GM12878 (cell line): ENCODE results near the gene TUBA4B. TPM values are rescaled to one million over a fixed set of nuclear protein-coding genes. Genes with fewer than 3 reads are reported as not detected.

Source experiments
- ATAC-seq: fragments of 200-7000 bp; cut with Tn5 transposase; 3 replicates; pipeline ENCODE4 v1.9.1; 2020; ENCODE audit warnings: mild to moderate bottlenecking, moderate library complexity
- BruUV-seq: library from RNA; stranded (reverse); fragments of 400-500 nt; replicated peaks from 2 replicates; lab custom pipeline; 2021; lab: Mats Ljungman, UMichigan
- CTCF ChIA-PET: fragments of 300-600 bp; sonication (Branson Sonifier 250); formaldehyde crosslinking; extraction: SDS; loops from one replicate; lab custom pipeline; 2021; ENCODE audit warnings: inconsistent platforms; lab: Yijun Ruan, JAX
- POLR2A ChIA-PET: fragments of 350-600 bp; formaldehyde crosslinking; extraction: SDS; loops from one replicate; lab custom pipeline; 2021; ENCODE audit warnings: inconsistent platforms; lab: Charles Lee
- RAD21 ChIA-PET: fragments of 300-600 bp; sonication (Branson Sonifier 250); formaldehyde crosslinking; loops from one replicate; lab custom pipeline; 2023; ENCODE audit warnings: antibody characterized with exemption; ENCODE audit not compliant: unreplicated experiment; lab: Charles Lee
- SMC1A ChIA-PET: fragments of 300-600 bp; sonication (Branson Sonifier 250); formaldehyde crosslinking; loops from one replicate; lab custom pipeline; 2023; ENCODE audit not compliant: unreplicated experiment, uncharacterized antibody; lab: Charles Lee
- DNase-seq: peaks from one replicate; pipeline ENCODE4 v3.0.0-alpha.2; 2011; ENCODE audit warnings: low read depth, low spot score
- FAIRE-seq: peaks from 3 replicates; lab custom pipeline; 2011; peaks lifted over from hg19 to GRCh38; lab: Jason Lieb, UNC
- H2AFZ ChIP-seq: 2 replicates; pipeline ENCODE4 v1.6.0; 2011; ENCODE audit warnings: low read depth, low read length, control low read depth; ENCODE audit not compliant: control insufficient read depth
- H3K27ac ChIP-seq: 2 replicates; pipeline ENCODE4 v1.5.1; 2011; ENCODE audit warnings: control low read depth; ENCODE audit not compliant: control insufficient read depth, insufficient read depth
- H3K27me3 ChIP-seq, 2 experiments: replicated peaks in 1 of 2; 2 replicates each; pipeline versions ENCODE4 v1.6.0 to v1.6.1; 2011; ENCODE audit warnings: low read length in 1 of 2; ENCODE audit not compliant: control insufficient read depth in 2 of 2, insufficient read depth in 2 of 2
- H3K36me3 ChIP-seq, 2 experiments: 2 replicates each; pipeline ENCODE4 v1.5.1; 2011; ENCODE audit warnings: low read length in 1 of 2; ENCODE audit not compliant: control insufficient read depth in 2 of 2, insufficient read depth in 2 of 2
- H3K4me1 ChIP-seq: 2 replicates; pipeline ENCODE4 v1.6.1; 2011; ENCODE audit warnings: mild to moderate bottlenecking, low read length, moderate library complexity, mixed read lengths; ENCODE audit not compliant: control insufficient read depth, insufficient read depth
- H3K4me2 ChIP-seq: 2 replicates; pipeline ENCODE4 v1.6.0; 2011; ENCODE audit warnings: control low read depth; ENCODE audit not compliant: control insufficient read depth, insufficient read depth
- H3K4me3 ChIP-seq: fragments of 200-600 bp; sonication (generic); 2 replicates; pipeline ENCODE4 v1.5.1; 2016
- H3K79me2 ChIP-seq: 2 replicates; pipeline ENCODE4 v1.6.0; 2011; ENCODE audit warnings: low read length; ENCODE audit not compliant: control insufficient read depth, insufficient read depth
- H3K9ac ChIP-seq: 2 replicates; pipeline ENCODE4 v1.8.0; 2011; ENCODE audit warnings: low read length, control low read depth, mixed read lengths; ENCODE audit not compliant: control insufficient read depth, insufficient read depth
- H3K9me3 ChIP-seq: replicated peaks from 3 replicates; pipeline ENCODE4 v1.5.1; 2011; ENCODE audit warnings: mild to moderate bottlenecking, low read length; ENCODE audit not compliant: control insufficient read depth, insufficient read depth
- H4K20me1 ChIP-seq: 2 replicates; pipeline ENCODE4 v1.6.0; 2011; ENCODE audit not compliant: control insufficient read depth, insufficient read depth
- ATF7 ChIP-seq: fragments of 450-650 bp; IDR thresholded peaks from 2 replicates; pipeline ENCODE4 v1.6.1; 2016; ENCODE audit warnings: low read depth, mild to moderate bottlenecking
- CREB1 ChIP-seq: IDR thresholded peaks from 2 replicates; pipeline ENCODE4 v1.6.1; 2012; ENCODE audit warnings: low read depth, mild to moderate bottlenecking, inconsistent platforms
- JUND ChIP-seq: IDR thresholded peaks from 2 replicates; pipeline ENCODE4 v1.6.1; 2012; ENCODE audit warnings: low read depth, mild to moderate bottlenecking, low read length, improper control_type of control experiment, moderate library complexity
- KLF5 ChIP-seq: fragments of 450-650 bp; IDR thresholded peaks from 2 replicates; pipeline ENCODE4 v1.6.1; 2014; ENCODE audit warnings: mild to moderate bottlenecking; ENCODE audit not compliant: partially characterized antibody
- MYB ChIP-seq: fragments of 150-350 bp; IDR thresholded peaks from 2 replicates; pipeline ENCODE4 v1.6.1; 2014; ENCODE audit warnings: mild to moderate bottlenecking, low read depth, low read length, borderline replicate concordance
- PML ChIP-seq: IDR thresholded peaks from 2 replicates; pipeline ENCODE4 v1.6.1; 2012; ENCODE audit warnings: low read length, inconsistent platforms
- POU2F2 ChIP-seq: IDR thresholded peaks from 3 replicates; pipeline ENCODE4 v1.6.1; 2011; ENCODE audit warnings: low read depth, mild to moderate bottlenecking, low read length, borderline replicate concordance
- RAD51 ChIP-seq: fragments of 450-650 bp; IDR thresholded peaks from 2 replicates; pipeline ENCODE4 v1.6.1; 2016; ENCODE audit warnings: moderate library complexity, mild to moderate bottlenecking, inconsistent platforms
- SIN3A ChIP-seq: IDR thresholded peaks from 2 replicates; pipeline ENCODE4 v1.6.1; 2012; ENCODE audit warnings: low read depth, low read length, improper control_type of control experiment
- SMARCA5 ChIP-seq: fragments of 450-650 bp; IDR thresholded peaks from 2 replicates; pipeline ENCODE4 v1.6.1; 2017; ENCODE audit warnings: mild to moderate bottlenecking
- SMC3 ChIP-seq: IDR thresholded peaks from 2 replicates; pipeline ENCODE4 v1.6.1; 2011; ENCODE audit warnings: low read length, improper control_type of control experiment, borderline replicate concordance
- ZBTB40 ChIP-seq: fragments of 450-650 bp; IDR thresholded peaks from 2 replicates; pipeline ENCODE4 v1.6.1; 2016; ENCODE audit warnings: mild to moderate bottlenecking, moderate library complexity, borderline replicate concordance
- ZNF384 ChIP-seq: IDR thresholded peaks from 2 replicates; pipeline ENCODE4 v1.6.1; 2012; ENCODE audit warnings: low read depth, mild to moderate bottlenecking, low read length, improper control_type of control experiment, borderline replicate concordance
- WGBS: methylation state at CpG from one replicate; pipeline ENCODE4 v1.1.6; 2016; ENCODE audit warnings: low lambda C conversion rate; ENCODE audit not compliant: insufficient replicate concordance, insufficient coverage; ENCODE audit errors: missing lambda C conversion rate; 5-methylcytosine and 5-hydroxymethylcytosine counted together
- in situ Hi-C: fragments of 300-500 bp; cut with MboI; formaldehyde crosslinking; loops from 9 replicates; pipeline ENCODE4 v1.14.3; 2018; ENCODE audit warnings: mixed read lengths
- intact Hi-C: fragments of 100-400 bp; cut with micrococcal nuclease; formaldehyde crosslinking; loops from one replicate; pipeline ENCODE4 v1.14.2; 2022; ENCODE audit not compliant: unreplicated experiment
- polyA plus RNA-seq, 11 experiments: library from polyadenylated mRNA; depleted of rRNA in 4 of 11; unstranded in 6 of 11; stranded (reverse) in 5 of 11; fragments of >200 nt; fragmentation: Nextera tagmentation in 4 of 11; fragmentation: Illumina TruSeq in 1 of 11; extraction: Ambion mirVana in 4 of 11; extraction: Trizol in 1 of 11; gene quantifications; 1 replicate in 1 of 11; 2 replicates in 10 of 11; pipeline versions ENCODE4 v1.2.1 to v1.2.3, GENCODE V29; 2011 to 2016; ENCODE audit warnings: inconsistent platforms in 2 of 11, missing spikeins in 2 of 11, low read depth in 1 of 11
- total RNA-seq, 4 experiments: library from RNA; depleted of rRNA in 3 of 4; stranded (reverse); fragments of >200 nt in 3 of 4; fragmentation: Illumina TruSeq in 1 of 4; extraction: Trizol in 1 of 4; gene quantifications; 2 replicates each; pipeline versions ENCODE4 v1.2.1 to v1.2.3, GENCODE V29; 2013 to 2021

Gene TUBA4B
- total and polyA plus RNA-seq, 10 of the 15 experiments (the other 5 are each of a cell fraction or from before 2014, with no cell fraction given), result 0.07 TPM; not detected in 9

- Histone ChIP-seq H2AFZ (no peak overlapping the region), H3K4me3 (no peak overlapping the region), H3K27ac (no peak overlapping the region), H3K79me2 (peaks cover 14% of the 10 kb centered on the region), H3K9ac (no peak overlapping the region), H4K20me1 (no peaks in the 10 kb centered on the region; the same call in 1 of the 2 replicates), H3K36me3 (peaks cover 14 to 27% of the 10 kb centered on the region in 2 experiments), H3K4me1 (peaks cover 15% of the 10 kb centered on the region), H3K9me3 (no peaks in the 10 kb centered on the region), H3K4me2 (no peak overlapping the region), H3K27me3 (no peaks in the 10 kb centered on the region)
- CTCF ChIA-PET, result no interaction called here
- no peak for TF ChIP-seq SMC3
- SMC1A ChIA-PET, result interaction anchor here (1.3 kb wide), 1 partner anchor 23 kb away, joined by 5 read pairs; the partner anchor contains the start of genes GLB1L and STK16
- no TSS peak for BruUV-seq
- intact Hi-C loops, result no loop called here
- WGBS, result 88% methylated on average over 15 of the region's 16 CpGs
- FAIRE-seq (no peak), ATAC-seq (no peak), DNase-seq (no peak)
- RAD21 ChIA-PET, result no interaction called here
- in situ Hi-C loops, result no loop called here
- POLR2A ChIA-PET, result interaction anchor here (0.9 kb wide), 1 partner anchor 27 kb away, joined by 3 read pairs; no protein-coding TSS in a partner anchor
Observed at GRCh38 chr2:219221957-219222518, 31.0 kb upstream of the TUBA4B start.

- Histone ChIP-seq H4K20me1 (no peaks in the 10 kb centered on the region; the same call in 1 of the 2 replicates), H3K4me2 (no peak overlapping the region), H3K79me2 (peaks cover 18% of the 10 kb centered on the region), H3K36me3 (peaks cover 14 to 27% of the 10 kb centered on the region in 2 experiments), H3K27me3 (no peaks in the 10 kb centered on the region), H3K27ac (no peak overlapping the region), H3K4me1 (peaks cover 20% of the 10 kb centered on the region), H3K9ac (no peak overlapping the region), H2AFZ (no peak overlapping the region), H3K4me3 (no peak overlapping the region), H3K9me3 (no peaks in the 10 kb centered on the region)
- ChIA-PET POLR2A (interaction anchor here (0.5 kb wide), 1 partner anchor 30 kb away, joined by 3 read pairs; no protein-coding TSS in a partner anchor), CTCF (no interaction called here), RAD21 (no interaction called here), SMC1A (no interaction called here)
- in situ Hi-C loops, result no loop called here
- FAIRE-seq, result no peak
- 98% methylated on average over 31 of the region's 31 CpGs for WGBS
- ATAC-seq, result no peak
- BruUV-seq, result no TSS peak
- intact Hi-C loops, result no loop called here
- no peak for DNase-seq
- TF ChIP-seq POU2F2 (no peak), SIN3A (no peak), PML (no peak), ZBTB40 (no peak), KLF5 (no peak), RAD51 (no peak), JUND (no peak), SMARCA5 (no peak), ATF7 (no peak), CREB1 (no peak), MYB (no peak), ZNF384 (no peak)
Observed at GRCh38 chr2:219223831-219224610, 29.0 kb upstream of the TUBA4B start.
